Calu3 (cell line): ENCODE measurements around the gene PITX3. TPM values are rescaled to one million over a fixed set of nuclear protein-coding genes. Genes with fewer than 3 reads are reported as not detected.

Experiments
- BruUV-seq: library from RNA; stranded (reverse); fragments of 400-500 nt; replicated peaks from 2 replicates; lab custom pipeline; 2021; lab: Mats Ljungman, UMichigan
- CTCF ChIA-PET: fragments of 300-600 bp; sonication (Branson Sonifier 250); formaldehyde crosslinking; loops from one replicate; lab custom pipeline; 2022; ENCODE audit warnings: antibody characterized with exemption; lab: Charles Lee
- DNase-seq: peaks from one replicate; pipeline ENCODE4 v3.0.0; 2022
- H3K27ac Mint-ChIP-seq: one replicate; pipeline ENCODE4 v1.8.0; 2022; ENCODE audit warnings: mixed read lengths; ENCODE audit not compliant: unreplicated experiment
- H3K27me3 Mint-ChIP-seq: one replicate; pipeline ENCODE4 v1.8.0; 2022; ENCODE audit warnings: mixed read lengths; ENCODE audit not compliant: unreplicated experiment
- H3K36me3 Mint-ChIP-seq: one replicate; pipeline ENCODE4 v1.8.0; 2022; ENCODE audit warnings: mild to moderate bottlenecking, moderate library complexity, mixed read lengths; ENCODE audit not compliant: insufficient read depth, unreplicated experiment
- H3K4me1 Mint-ChIP-seq: one replicate; pipeline ENCODE4 v1.8.0; 2022; ENCODE audit warnings: mild to moderate bottlenecking, low read depth, mixed read lengths; ENCODE audit not compliant: unreplicated experiment
- H3K4me3 Mint-ChIP-seq: one replicate; pipeline ENCODE4 v1.8.0; 2022; ENCODE audit warnings: mild to moderate bottlenecking, low read depth, moderate library complexity, mixed read lengths; ENCODE audit not compliant: unreplicated experiment
- H3K9me3 Mint-ChIP-seq: one replicate; pipeline ENCODE4 v1.8.0; 2022; ENCODE audit warnings: low read depth, mixed read lengths; ENCODE audit not compliant: unreplicated experiment
- intact Hi-C: fragments of 100-400 bp; cut with micrococcal nuclease; formaldehyde crosslinking; loops from one replicate; pipeline ENCODE4 v1.10.0; 2022; ENCODE audit not compliant: unreplicated experiment
- total RNA-seq: library from RNA; stranded (reverse); gene quantifications from 2 replicates; pipeline ENCODE4 v1.2.3, GENCODE V29; 2022
- TF ChIP-seq, protein P1 (sequence below): fragments of 200-600 bp; IDR thresholded peaks from one replicate; pipeline ENCODE4 v1.8.0; 2022; ENCODE audit warnings: antibody characterized with exemption; ENCODE audit not compliant: unreplicated experiment

PITX3 gene
- total RNA-seq, 1 experiment from 2014 or later = not detected

- CTCF ChIA-PET = no interaction called here
- DNase-seq = no peak
- TF ChIP-seq, protein P1, sequence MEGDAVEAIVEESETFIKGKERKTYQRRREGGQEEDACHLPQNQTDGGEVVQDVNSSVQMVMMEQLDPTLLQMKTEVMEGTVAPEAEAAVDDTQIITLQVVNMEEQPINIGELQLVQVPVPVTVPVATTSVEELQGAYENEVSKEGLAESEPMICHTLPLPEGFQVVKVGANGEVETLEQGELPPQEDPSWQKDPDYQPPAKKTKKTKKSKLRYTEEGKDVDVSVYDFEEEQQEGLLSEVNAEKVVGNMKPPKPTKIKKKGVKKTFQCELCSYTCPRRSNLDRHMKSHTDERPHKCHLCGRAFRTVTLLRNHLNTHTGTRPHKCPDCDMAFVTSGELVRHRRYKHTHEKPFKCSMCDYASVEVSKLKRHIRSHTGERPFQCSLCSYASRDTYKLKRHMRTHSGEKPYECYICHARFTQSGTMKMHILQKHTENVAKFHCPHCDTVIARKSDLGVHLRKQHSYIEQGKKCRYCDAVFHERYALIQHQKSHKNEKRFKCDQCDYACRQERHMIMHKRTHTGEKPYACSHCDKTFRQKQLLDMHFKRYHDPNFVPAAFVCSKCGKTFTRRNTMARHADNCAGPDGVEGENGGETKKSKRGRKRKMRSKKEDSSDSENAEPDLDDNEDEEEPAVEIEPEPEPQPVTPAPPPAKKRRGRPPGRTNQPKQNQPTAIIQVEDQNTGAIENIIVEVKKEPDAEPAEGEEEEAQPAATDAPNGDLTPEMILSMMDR = no peak
- peaks cover 15% of the 10 kb centered on the region for H3K4me1 Mint-ChIP-seq
- no peaks in the 10 kb centered on the region for H3K36me3 Mint-ChIP-seq
- no TSS peak for BruUV-seq
- no peak overlapping the region for H3K4me3 Mint-ChIP-seq
- no peaks in the 10 kb centered on the region for H3K9me3 Mint-ChIP-seq
- intact Hi-C loops = no loop called here
- no peaks in the 10 kb centered on the region for H3K27me3 Mint-ChIP-seq
- H3K27ac Mint-ChIP-seq = no peak overlapping the region
Measured at GRCh38 chr10:102268375-102268888, 27.1 kb upstream of the PITX3 start.

GRCh38 chr10:102267748-102268147 is 26.4 kb upstream of the PITX3 start:
- Mint-ChIP-seq H3K9me3 (no peaks in the 10 kb centered on the region), H3K4me3 (no peak overlapping the region), H3K4me1 (peaks cover 15% of the 10 kb centered on the region), H3K27ac (no peak overlapping the region), H3K27me3 (no peaks in the 10 kb centered on the region), H3K36me3 (no peaks in the 10 kb centered on the region)
- CTCF ChIA-PET = no interaction called here
- intact Hi-C loops = no loop called here
- no peak for DNase-seq
- no TSS peak for BruUV-seq
- TF ChIP-seq, protein P1 = no peak

DNA sequence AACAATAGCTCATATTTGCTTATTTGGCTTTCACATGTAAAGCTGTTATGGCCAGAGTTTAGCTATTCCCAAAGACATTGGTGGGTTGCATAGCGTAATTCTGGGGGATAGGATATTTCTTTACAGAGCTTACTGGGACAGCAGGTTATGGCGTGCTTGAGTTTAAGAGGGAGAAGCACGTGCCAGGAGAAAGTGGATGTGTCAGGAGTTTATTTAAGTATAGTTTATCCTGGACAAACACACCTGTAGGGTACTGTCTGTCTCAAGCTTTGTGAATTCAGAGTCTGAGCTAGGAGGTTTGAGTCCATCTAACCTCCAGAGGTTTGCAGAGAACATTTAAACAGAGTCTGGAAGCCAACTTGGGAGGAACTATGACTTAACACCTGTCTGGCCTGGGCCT is 25.4 kb upstream of the PITX3 start:
- BruUV-seq = no TSS peak
- H3K27me3 Mint-ChIP-seq = no peaks in the 10 kb centered on the region
- TF ChIP-seq, protein P1 = no peak
- CTCF ChIA-PET = interaction anchor here (1.2 kb wide), 1 partner anchor 11 kb away, joined by 3 read pairs; no protein-coding TSS in a partner anchor
- no peak overlapping the region for H3K4me3 Mint-ChIP-seq
- no peak for DNase-seq
- no peaks in the 10 kb centered on the region for H3K9me3 Mint-ChIP-seq
- H3K36me3 Mint-ChIP-seq = no peaks in the 10 kb centered on the region
- H3K4me1 Mint-ChIP-seq = peaks cover 15% of the 10 kb centered on the region
- no peak overlapping the region for H3K27ac Mint-ChIP-seq
- intact Hi-C loops = no loop called here

GRCh38 chr10:102264371-102264770 is 23.1 kb upstream of the PITX3 start:
- no peak for DNase-seq
- H3K27ac Mint-ChIP-seq = no peak overlapping the region
- peaks cover 14% of the 10 kb centered on the region for H3K4me1 Mint-ChIP-seq
- no peaks in the 10 kb centered on the region for H3K27me3 Mint-ChIP-seq
- H3K9me3 Mint-ChIP-seq = no peaks in the 10 kb centered on the region
- TF ChIP-seq, protein P1 = no peak
- intact Hi-C loops = no loop called here
- CTCF ChIA-PET = no interaction called here
- H3K4me3 Mint-ChIP-seq = no peak overlapping the region
- no TSS peak for BruUV-seq
- no peaks in the 10 kb centered on the region for H3K36me3 Mint-ChIP-seq
